ENCODE data around the gene SLC12A8. TPM values are rescaled to one million over a fixed set of nuclear protein-coding genes. Genes with fewer than 3 reads are reported as not detected.

The SLC12A8 gene
- total RNA-seq, 6 experiments from 2014 or later: 8.5 to 23.4 (median 20.3) TPM

DNA sequence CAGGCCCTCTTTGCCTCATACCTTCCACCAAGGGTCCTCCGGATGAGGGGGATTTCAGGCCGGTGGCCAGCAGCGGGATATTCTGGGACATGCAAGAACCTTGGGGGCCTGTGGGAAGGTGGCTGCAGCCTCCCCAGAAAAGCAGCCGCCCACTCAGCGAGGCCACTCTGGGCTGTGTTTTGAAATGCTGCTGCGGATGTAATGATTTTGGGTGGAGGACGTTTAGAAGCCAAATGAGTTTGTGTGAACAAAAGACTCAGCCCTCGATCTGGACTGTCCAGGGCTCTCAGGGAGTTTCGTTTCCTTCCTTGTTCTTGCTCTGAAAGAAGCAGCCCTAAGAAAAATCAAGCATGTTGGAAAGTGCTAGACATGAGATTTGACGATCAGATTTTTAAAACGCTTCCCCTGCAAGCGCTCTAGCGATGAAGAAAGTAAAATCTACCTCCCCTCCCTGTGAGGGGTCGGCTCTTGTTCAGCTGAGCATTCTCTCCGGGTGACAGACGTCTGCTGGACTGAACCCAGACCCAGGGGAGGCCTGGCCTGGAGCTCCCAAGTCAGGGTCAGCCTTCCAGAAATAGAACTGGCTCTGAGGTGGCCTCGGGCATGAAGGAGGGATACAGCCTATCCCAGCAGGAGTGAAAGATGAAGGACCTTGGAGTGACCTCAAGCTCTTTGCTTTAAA is 169.7 kb downstream of the SLC12A8 start:
- Histone ChIP-seq H3K4me3 (no peak overlapping the region), H3K36me3 (no peaks in the 10 kb centered on the region), H3K27me3 (no peaks in the 10 kb centered on the region), H3K9me3 (no peaks in the 10 kb centered on the region), H3K27ac (peak overlapping the region; percentile 8 to 52 (median 14)), H3K4me1 (peaks cover 0 to 8% (median 0%) of the 10 kb centered on the region in 4 donors)
- intact Hi-C loops (cut with DNase I): no loop called here
- 54% methylated on average over 16 of the region's 17 CpGs for WGBS (ENCODE audit: insufficient coverage, low coverage, low lambda C conversion rate, missing lambda C conversion rate)
- ATAC-seq (peak; percentile 56 to 74 (median 60)), DNase-seq (no peak)
- TF ChIP-seq, protein P1, sequence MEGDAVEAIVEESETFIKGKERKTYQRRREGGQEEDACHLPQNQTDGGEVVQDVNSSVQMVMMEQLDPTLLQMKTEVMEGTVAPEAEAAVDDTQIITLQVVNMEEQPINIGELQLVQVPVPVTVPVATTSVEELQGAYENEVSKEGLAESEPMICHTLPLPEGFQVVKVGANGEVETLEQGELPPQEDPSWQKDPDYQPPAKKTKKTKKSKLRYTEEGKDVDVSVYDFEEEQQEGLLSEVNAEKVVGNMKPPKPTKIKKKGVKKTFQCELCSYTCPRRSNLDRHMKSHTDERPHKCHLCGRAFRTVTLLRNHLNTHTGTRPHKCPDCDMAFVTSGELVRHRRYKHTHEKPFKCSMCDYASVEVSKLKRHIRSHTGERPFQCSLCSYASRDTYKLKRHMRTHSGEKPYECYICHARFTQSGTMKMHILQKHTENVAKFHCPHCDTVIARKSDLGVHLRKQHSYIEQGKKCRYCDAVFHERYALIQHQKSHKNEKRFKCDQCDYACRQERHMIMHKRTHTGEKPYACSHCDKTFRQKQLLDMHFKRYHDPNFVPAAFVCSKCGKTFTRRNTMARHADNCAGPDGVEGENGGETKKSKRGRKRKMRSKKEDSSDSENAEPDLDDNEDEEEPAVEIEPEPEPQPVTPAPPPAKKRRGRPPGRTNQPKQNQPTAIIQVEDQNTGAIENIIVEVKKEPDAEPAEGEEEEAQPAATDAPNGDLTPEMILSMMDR (IDR thresholded peaks at IDR 0.05): no peak
- no peak for TF ChIP-seq POLR2A (IDR thresholded peaks at IDR 0.05)

DNA sequence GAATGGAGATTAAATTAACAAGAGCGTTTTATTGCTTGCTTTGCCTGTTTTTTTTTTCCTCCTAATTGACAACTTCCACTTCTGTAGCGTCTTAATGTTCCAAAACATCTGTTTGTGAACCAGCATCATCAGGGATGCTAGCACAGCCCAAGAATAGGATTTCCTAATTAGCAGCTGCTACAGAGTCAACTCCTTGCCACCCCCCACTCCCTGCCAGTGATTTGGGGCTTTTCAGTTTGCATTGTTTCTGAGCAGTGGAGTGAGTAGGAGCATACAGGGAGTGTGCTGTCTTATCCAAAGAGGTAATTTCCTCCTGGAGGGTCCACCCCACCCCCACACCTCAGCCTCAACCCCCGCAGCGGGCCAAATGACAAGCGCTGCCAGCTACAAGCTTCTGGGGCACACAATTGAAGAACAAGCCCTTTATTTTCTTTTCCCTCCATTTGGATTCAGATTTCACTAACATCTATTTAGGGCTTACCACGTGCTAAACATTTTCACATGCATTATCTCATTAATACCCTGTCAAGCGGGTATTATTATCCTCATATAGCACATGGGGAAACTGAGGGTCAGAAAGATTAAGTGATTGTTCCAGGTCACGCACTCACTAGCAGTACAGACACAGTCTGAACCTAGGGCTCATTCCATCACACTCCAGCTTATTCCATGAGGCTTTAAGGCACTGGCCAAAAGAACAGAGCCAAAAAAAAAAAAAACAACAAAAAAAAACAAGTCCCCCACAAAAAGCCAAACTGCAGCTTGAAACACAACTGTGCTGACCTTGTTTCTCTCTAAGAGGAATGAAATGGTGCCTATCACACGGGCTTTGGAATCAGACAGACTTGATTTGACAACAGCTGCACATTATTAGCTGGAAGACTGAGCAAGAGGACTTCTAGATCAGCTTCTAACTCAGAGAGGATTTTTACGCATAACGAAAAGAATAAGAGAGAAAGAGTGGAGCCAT is 173.1 kb downstream of the SLC12A8 start:
- no peak for DNase-seq

DNA sequence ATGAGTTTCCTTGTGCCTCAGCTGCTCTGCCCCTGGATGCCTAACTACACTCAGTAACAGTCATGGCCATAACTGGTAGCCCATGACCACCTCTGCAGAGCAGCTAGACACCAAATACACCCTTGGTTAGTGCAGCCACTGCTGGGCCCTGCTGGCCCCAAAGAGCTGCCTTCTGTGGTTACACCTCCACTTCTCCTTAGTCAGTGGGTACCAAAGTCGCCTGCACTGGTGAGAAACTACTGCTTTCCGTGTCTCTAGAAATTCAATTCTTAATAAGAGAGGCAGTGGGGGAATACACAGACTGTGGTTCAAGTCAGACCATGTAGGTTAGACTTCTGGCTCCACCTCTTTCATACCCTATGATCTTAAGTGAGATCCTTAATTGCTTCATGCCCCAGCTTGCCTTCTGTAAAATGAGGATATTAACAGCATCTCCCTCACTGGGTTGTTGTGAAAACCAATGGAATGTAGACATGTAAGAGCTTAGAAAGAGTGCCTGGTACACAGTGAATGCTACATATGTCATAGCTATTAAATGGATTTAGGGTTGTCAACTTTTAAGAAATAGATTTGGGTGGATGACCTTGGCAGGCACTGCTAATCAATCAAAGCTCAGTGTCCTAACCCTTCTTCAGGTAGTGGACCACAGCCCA is 174.9 kb downstream of the SLC12A8 start:
- TF ChIP-seq POLR2A (IDR thresholded peaks at IDR 0.05): no peak
- TF ChIP-seq, protein P1 (IDR thresholded peaks at IDR 0.05): no peak
- no peak overlapping the region for H3K27ac ChIP-seq
- intact Hi-C loops (cut with DNase I): no loop called here
- H3K4me1 ChIP-seq: no peaks in the 10 kb centered on the region
- H3K4me3 ChIP-seq: no peak overlapping the region
- no peaks in the 10 kb centered on the region for H3K27me3 ChIP-seq
- WGBS (ENCODE audit: insufficient coverage, low coverage, low lambda C conversion rate, missing lambda C conversion rate): 86% methylated on average over 2 of the region's 2 CpGs
- DNase-seq: no peak
- H3K36me3 ChIP-seq: no peaks in the 10 kb centered on the region
- H3K9me3 ChIP-seq: no peaks in the 10 kb centered on the region
- ATAC-seq: no peak

More for the DNA sequence above, 173.1 kb downstream of the SLC12A8 start:
- Histone ChIP-seq H3K36me3 (no peaks in the 10 kb centered on the region), H3K27me3 (no peaks in the 10 kb centered on the region), H3K9me3 (no peaks in the 10 kb centered on the region), H3K4me1 (no peaks in the 10 kb centered on the region), H3K27ac (no peak overlapping the region), H3K4me3 (no peak overlapping the region)
- intact Hi-C loops (cut with DNase I): no loop called here
- WGBS (ENCODE audit: insufficient coverage, low coverage, low lambda C conversion rate, missing lambda C conversion rate): 62% methylated on average over 11 of the region's 11 CpGs
- TF ChIP-seq, protein P1 (IDR thresholded peaks at IDR 0.05): no peak
- TF ChIP-seq POLR2A (IDR thresholded peaks at IDR 0.05): no peak
- no peak for ATAC-seq

DNA sequence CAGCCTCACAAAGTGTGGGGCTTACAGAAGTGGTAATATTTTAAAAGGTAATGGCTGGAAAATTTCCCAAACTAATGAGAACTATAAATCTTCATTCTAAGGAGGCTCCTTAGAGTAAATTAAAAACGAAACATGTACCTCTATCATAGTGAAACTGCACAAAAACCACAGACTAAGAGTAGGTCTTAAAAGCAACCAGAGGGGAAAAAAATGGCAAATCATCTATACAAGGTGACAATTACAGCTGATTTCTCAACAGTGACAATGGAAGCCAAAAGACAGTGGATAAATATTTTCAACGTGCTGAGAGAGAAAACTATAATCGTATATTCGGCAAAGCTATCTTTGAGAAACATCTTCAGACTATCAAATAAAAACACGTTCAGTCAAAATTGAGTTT is 177.3 kb downstream of the SLC12A8 start:
- ATAC-seq: no peak
- Histone ChIP-seq H3K27ac (no peak overlapping the region), H3K9me3 (no peaks in the 10 kb centered on the region), H3K4me1 (no peaks in the 10 kb centered on the region), H3K36me3 (no peaks in the 10 kb centered on the region), H3K27me3 (no peaks in the 10 kb centered on the region), H3K4me3 (no peak overlapping the region)
- 89% methylated on average over 5 of the region's 5 CpGs for WGBS (ENCODE audit: insufficient coverage, low coverage, low lambda C conversion rate, missing lambda C conversion rate)
- TF ChIP-seq, protein P1 (IDR thresholded peaks at IDR 0.05): no peak
- no peak for TF ChIP-seq POLR2A (IDR thresholded peaks at IDR 0.05)
- intact Hi-C loops (cut with DNase I): no loop called here
- no peak for DNase-seq

Measured in right lobe of liver (tissue), 6 donors.